AG08395 (cell line): Measurements from ENCODE around the gene OR4X1.
A peak's percentile ranks its signal among the peaks of the same experiment; 100 is the strongest.
"Not testable (repeated sequence)": the region's sequence is repeated elsewhere in the genome, so short reads cannot be mapped to it uniquely, and the experiment has no call there.

Experiments used
- DNase-seq: peaks from one replicate; pipeline ENCODE4 v3.0.0; 2012; ENCODE audit warnings: mixed read lengths, low spot score

OR4X1 gene, protein sequence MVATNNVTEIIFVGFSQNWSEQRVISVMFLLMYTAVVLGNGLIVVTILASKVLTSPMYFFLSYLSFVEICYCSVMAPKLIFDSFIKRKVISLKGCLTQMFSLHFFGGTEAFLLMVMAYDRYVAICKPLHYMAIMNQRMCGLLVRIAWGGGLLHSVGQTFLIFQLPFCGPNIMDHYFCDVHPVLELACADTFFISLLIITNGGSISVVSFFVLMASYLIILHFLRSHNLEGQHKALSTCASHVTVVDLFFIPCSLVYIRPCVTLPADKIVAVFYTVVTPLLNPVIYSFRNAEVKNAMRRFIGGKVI

DNA sequence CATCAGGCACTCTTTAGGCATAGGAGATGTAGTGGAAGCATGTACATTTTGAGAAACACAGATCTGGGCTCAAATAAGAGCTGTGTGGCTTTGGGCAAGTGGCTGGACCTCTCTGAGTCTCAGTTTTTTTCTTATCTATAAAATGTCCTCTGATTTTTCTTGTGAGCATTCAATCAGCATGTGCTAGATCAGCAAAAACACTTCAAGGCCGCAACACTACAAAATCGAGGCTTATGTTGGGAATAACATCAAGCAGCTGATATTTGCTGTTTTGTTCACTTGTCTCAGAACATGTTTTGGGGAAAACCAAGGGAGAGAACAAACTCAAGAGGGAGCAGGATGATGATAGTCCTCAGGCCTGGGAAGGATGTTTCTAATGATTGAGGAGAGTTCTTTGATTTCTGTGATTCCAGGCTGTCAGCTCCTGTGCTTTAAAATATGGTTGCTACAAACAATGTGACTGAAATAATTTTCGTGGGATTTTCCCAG lies at the start of gene OR4X1:
TSS of gene OR4X1 (plus strand) at position 439 of the 489 bp plus-strand sequence. CDS start at position 439, 0 bp downstream.
- no peak for DNase-seq

DNA sequence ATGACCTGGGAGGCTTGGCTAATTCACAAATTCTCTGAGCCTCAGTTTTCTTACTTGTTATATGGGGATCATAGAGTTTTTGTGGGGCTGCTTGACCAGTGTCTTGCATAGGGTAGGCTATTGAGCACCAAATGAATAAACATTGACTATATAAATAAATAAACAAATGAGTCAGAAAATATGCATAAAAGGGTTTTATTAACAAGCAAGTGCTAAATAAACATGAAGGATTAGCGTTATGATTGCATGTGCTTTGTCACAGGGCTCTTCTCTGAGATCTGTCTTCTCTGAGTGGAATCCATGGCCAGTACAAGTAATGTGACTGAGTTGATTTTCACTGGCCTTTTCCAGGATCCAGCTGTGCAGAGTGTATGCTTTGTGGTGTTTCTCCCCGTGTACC lies 47.2 kb upstream of the OR4X1 start, which contains the start of gene OR4B1:
TSS of gene OR4B1 (plus strand) at position 301 of the 400 bp plus-strand sequence. CDS start at position 301, 0 bp downstream.
- no peak for DNase-seq

DNA sequence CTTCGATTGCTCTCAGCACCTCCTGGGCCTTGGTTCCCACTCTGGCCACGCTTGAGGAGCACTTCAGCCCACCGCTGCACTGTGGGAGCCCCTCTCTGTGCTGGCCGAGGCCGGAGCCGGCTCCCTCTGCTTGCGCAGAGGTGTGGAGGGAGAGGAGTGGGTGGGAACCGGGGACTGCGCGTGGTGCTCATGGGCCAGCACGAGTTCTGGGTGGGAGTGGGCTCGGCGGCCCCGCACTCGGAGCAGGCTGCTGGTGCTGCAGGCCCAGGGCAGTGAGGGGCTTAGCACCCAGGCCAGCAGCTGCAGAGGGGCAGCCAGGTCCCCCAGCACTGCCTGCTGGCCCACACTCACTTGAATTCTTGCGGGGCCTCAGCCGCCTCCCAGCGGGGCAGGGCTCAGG lies 34.9 kb upstream of the OR4X1 start:
- DNase-seq: no peak

DNA sequence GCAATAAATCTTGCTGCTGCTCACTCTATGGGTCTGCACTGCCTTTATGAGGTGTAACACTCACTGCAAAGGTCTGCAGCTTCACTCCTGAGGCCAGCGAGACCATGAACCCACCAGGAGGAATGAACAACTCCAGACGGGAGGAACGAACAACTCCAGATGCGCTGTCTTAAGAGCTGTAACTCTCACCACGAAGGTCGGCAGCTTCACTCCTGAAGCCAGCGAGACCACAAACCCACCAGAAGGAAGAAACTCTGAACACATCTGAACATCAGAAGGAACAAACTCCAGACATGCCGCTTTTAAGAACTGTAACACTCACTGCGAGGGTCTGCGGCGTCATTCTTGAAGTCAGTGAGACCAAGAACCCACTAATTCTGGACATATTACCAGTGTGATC lies 33.6 kb upstream of the OR4X1 start:
- DNase-seq: not testable (repeated sequence)

DNA sequence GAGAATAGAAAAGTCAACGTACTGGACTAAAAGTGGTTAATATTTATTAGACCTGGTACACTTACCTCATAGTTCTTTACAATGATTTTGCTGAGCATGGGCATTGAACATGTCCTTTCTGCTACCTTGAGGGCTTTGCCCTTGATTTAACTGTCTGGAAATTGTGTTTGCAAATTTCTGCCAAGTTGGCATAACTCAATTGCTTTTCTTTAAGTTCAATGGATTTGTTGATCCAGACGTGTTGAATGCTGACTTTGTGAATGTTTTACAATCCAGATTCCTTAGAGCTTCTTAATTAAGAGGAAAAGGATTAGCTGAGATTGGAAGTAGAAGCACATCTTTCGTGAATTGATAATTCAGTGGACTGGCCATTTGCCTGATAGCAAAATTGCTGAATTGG lies 25.9 kb upstream of the OR4X1 start:
- no peak for DNase-seq

DNA sequence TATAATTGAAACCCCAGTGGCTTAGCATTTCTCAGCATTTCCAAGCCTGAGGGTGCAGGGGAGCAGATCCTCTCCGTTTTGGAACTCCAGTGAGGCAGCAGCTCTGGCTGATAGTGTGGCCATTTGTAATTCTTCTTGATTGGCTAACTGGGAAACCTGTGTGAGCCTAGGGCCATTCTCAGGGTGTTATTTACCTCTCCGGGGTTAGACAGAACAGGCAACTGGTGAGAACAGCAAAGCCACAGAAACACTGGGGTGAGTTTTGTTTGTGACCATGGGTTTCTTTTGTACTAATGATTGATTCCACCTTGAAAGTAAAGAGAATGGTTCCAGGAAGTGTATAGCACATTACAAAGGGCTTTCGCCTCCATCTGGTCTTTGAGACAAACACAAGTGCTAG lies 21.2 kb upstream of the OR4X1 start:
- DNase-seq: no peak

DNA sequence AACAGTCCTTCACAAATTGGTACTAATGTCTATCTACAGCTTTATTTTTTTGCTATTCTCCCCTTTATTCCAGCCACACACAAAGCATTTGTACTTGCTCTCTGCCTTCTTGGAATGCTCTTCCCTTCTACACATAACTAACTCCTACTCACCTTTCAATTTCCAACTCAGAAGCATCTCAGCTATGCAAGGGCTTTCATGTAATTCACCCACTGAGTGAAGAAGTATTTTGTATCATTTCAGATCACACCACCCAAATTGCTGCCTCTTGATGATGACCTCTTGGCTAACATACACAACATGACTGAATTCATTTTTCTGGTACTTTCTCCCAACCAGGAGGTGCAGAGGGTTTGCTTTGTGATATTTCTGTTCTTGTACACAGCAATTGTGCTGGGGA lies 18.9 kb upstream of the OR4X1 start, which contains the start of gene OR4X2:
TSS of gene OR4X2 (plus strand) at position 301 of the 400 bp plus-strand sequence. CDS start at position 301, 0 bp downstream.
- DNase-seq: no peak

DNA sequence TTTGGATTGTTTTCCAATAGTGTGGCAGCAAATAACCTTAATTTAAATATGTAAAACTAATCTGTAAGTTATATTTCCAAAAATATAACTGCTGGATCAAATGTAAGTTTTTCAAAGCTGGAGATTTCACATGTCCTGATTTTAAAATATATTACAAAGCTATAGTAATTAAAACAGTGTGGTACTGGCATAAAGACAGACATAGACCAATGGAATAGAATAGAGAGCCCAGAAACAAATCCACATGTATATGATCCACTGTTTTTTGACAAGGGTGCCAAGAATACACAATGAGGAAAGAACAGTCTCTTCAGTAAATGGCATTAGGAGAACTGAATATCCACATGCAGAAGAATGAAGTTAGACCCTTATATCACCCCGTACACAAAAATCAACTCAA lies 14.8 kb upstream of the OR4X1 start:
- no peak for DNase-seq

DNA sequence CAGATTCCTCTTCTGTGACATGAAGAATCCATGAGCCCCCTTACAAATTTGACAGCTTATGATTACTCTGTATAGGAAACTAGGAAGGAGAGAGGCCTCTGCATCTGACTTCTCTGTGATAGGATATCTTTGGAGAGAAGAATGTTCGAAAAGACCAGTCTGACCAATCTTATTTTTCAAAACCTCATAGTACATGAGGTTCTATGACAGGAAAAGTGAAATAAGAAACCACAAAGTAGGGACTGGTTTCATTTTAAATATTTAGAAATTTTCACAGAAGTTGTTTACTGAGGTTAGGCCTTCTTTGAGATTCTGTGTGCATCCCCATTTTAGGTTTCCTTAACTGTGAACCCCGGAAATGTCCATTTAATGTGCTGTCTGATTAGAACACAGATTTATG lies 2.1 kb upstream of the OR4X1 start:
- DNase-seq: no peak

DNA sequence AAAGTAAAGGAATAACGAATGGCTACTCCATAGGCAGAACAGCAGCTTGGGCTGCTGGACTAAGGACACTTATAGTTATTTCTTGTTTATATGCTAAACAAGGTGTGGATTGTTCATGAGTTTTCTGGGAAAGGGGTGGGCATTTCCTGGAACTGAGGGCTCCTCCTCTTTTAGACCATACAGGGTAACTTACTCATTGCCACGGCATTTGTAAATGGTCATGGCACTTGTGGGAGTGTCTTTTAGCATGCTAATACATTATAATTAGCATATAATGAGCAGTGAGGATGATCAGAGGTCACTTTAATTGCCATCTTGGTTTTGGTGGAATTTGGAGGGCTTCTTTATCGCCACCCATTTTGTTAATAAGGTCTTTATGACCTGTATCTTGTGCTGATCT lies 7.0 kb downstream of the OR4X1 start:
- no peak for DNase-seq

DNA sequence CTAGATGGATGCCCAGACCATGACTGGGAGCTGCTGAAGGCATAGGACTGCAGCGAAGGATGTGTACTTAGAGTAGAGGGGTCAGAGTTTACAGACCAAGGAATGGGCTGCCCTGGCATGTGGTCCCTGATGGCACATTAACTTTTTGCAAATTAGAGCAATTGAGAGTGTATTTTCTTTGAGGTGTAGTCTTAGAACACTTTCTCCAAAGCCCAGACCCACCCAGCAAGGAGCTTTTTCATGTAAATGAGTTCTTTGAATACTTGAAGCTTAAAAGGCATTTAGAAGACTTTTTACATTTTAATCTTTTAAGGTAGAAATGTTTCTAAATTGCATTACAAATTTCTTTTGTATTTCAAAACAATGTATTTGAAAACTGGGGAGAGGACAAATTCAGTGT lies 8.9 kb downstream of the OR4X1 start:
- DNase-seq: no peak

DNA sequence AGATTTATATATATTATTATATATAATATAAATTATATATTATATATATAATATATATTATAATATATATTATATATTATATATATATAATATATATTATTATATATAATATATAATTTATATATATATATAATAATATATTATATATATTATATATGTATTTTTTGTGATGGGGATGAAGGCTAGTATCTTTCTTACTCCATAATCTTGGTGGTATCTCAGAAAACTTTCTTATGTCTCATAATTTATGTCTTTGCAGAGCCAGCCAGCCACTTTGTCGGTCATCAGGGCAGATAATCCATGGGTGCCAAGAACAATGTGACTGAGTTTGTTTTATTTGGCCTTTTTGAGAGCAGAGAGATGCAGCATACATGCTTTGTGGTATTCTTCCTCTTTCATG lies 42.3 kb downstream of the OR4X1 start, which contains the start of gene OR4S1:
TSS of gene OR4S1 (plus strand) at position 301 of the 400 bp plus-strand sequence. CDS start at position 301, 0 bp downstream.
- no peak for DNase-seq

DNA sequence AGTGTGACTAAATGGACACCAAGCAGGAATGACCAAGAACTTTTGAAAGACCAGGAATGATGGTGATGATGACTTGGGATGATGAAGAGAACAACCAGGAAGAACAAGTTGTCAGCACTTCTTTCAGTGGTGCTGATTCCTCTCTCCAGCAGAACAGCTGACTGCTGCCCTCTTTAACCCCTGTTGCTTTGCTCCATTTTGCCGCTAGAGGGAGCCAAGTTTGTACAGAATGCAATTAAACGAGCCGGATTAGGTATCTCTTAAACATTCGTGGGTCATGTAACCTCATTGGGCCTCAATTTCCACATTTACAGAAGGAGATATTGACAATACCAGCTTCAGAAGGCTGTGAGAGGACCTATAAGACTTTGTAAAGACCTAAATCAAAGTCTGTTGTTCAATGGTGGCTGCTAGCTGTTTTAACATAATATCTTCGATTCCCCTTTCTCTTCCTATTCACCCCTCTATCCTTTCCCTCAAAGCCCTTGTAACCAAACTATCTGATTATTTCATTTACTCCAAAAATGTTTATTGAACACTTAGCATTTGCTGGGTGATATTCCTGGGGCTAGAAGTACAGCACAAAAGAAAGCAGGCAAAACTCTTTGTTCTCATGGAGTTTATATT lies 44.2 kb downstream of the OR4X1 start:
- peak; percentile 54 for DNase-seq

DNA sequence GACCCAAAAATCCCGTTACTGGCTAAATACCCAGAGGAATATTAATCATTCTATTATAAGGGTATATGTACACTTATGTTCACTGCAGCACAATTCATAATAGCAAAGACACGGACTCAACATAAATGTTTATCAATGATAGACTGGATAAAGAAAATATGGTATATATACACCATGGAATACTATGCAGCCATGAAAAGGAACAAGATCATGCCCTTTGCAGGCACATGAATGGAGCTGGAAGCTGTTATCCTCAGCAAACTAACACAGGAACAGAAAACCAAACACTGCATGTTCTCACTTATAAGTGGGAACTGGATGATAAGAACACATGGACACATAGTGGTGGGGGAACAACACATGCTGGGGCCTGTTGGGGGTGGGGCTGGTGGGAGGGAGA lies 49.9 kb downstream of the OR4X1 start:
- not testable (repeated sequence) for DNase-seq
